OCI-M2 (cell line): Measurements from ENCODE around the gene EXOC5.

Experiments used
- DNase-seq: peaks from one replicate; lab custom pipeline; 2025; ENCODE audit not compliant: unreplicated experiment; lab: John Stamatoyannopoulos, UW

Gene EXOC5

GRCh38 chr14:57168138-57168679 is 100.5 kb downstream of the EXOC5 start:
- no peak for DNase-seq

DNA sequence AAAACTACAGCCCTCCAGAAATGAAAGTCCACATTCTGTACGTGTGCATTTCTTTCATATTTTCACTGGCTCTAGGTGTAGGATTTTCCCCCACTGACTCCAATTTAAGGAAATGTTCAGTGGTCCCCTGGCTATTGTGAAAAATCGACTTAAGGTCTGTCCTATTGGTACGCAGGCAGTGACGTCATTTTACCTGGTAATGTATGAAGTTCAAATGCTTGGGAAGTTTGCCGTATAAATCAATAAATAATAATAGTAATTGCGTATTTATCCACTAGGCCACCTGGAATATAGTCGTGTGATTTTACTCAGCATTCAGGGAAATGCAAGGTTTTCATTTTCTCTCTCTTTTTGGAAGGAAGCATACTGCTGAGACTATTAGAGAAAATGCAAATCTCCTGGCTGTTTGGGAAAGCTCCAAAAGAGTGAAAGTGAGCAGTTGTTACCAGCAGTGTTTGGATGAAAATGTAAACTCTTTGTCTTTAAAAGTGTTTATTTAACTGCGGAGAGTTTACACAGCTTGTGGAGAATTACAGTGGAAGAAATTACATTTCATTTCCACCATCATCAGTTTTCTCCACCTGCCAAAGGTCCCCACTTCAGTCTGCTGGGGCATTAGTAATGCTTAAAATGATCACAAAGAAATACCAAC is 107.0 kb downstream of the EXOC5 start:
- no peak for DNase-seq

DNA sequence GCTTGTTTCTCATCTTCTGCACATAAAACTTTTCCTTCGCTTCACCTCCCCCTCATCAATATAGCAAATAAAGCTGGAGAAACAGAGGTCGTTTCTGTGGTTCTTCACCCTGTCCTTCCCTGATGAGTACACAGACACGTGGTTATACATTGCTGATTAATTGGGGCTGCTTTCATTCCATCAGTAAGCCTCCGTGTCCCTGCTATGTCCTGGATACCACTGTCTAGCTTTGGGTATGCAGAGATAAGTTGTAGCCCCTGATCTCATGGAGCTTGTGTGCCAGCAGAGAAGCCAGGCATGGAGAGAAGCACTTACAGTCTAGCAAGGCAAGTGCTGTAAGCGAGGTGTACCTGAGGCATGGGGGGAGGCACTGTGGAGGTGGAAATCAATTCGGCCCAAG is 108.4 kb downstream of the EXOC5 start:
- no peak for DNase-seq

DNA sequence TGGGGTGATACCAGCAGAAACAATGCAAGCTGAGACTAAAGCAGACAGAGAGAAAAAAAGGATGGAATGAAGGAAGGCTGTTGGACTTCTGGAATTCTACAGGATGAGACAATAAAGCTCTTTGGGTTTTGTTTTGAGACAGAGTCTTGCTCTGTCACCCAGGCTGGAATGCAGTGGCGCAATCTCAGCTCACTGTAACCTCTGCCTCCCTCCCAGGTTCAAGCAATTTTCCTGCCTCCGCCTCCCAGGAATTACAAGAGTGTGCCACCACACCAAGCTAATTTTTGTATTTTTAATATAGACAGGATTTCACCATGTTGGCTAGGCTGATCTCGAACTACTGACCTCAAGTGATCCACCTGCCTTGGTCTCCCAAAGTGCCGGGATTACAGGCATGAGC is 115.4 kb downstream of the EXOC5 start:
- DNase-seq = no peak
